SK-MEL-5 (cell line): ENCODE measurements around the gene ABCA4. TPM values are rescaled to one million over a fixed set of nuclear protein-coding genes. Genes with fewer than 3 reads are reported as not detected.

Experiments used
- DNase-seq: peaks from one replicate; pipeline ENCODE4 v3.0.0-alpha.2; 2016; ENCODE audit warnings: low read depth, low spot score
- in situ Hi-C: cut with HindIII; loops from 2 replicates; pipeline ENCODE4 v1.10.0; 2016; ENCODE audit warnings: low sequenced_read_pairs, high pct_unique_total_duplicates, low pct_unique_long_range_greater_than_20kb
- total RNA-seq: library from RNA; depleted of rRNA; stranded (reverse); fragments of >200 nt; shearing (Covaris generic); gene quantifications from 2 replicates; pipeline ENCODE4 v1.2.3, GENCODE V29; 2014

The ABCA4 gene
- total RNA-seq, 1 experiment from 2014 or later: not detected

GRCh38 chr1:94026619-94027380 is 94.1 kb downstream of the ABCA4 start:
- in situ Hi-C loops: no loop called here
- peak; percentile 21 for DNase-seq

- in situ Hi-C loops: no loop called here
- DNase-seq: peak; percentile 74
Observed at GRCh38 chr1:94025383-94026340, 95.3 kb downstream of the ABCA4 start.

GRCh38 chr1:94024104-94024792 is 96.7 kb downstream of the ABCA4 start:
- no peak for DNase-seq
- in situ Hi-C loops: no loop called here

DNA sequence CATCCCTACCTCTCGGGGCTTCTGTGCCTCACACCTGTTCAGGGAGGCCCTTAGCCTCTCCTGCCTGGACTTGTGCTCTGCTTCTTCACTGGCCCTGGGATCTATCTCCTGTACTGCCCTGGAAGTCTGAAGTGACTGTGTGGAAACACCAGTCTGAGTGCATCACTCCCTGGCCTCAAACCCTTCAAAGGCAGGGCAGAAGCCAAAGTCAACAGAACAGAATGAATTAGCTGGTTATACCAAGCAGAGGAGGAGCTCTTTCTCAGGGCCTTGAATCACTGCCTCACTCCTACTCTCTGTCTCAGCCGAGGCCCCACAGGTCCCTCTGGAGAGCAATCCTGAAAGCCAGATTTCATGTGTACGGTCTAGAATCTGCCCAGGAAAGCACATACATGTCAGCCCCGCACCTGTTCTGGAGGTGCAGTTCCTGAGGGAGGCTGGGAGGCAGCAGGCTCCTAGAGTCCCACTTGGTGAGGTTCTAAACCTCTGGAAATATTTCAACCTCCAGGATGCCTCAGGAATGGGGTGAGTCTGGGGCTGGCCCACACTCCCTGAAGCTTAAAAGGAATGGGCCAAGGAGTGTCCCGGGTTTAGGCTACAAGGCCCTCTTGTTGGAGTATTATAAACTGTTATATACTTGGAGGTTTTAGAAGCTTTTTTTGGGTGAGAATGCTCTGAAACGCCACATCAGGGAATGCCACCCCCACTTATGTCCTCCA is 98.3 kb downstream of the ABCA4 start:
- DNase-seq: no peak
- in situ Hi-C loops: no loop called here

- DNase-seq: no peak
- in situ Hi-C loops: no loop called here
Observed at GRCh38 chr1:94020764-94021579, 100.0 kb downstream of the ABCA4 start.

GRCh38 chr1:94019327-94019726 is 101.6 kb downstream of the ABCA4 start:
- in situ Hi-C loops: no loop called here
- DNase-seq: no peak

- in situ Hi-C loops: no loop called here
- DNase-seq: no peak
Observed at GRCh38 chr1:94017155-94017829, 103.7 kb downstream of the ABCA4 start.

- in situ Hi-C loops: no loop called here
- DNase-seq: no peak
Observed at GRCh38 chr1:94015489-94015817, 105.5 kb downstream of the ABCA4 start.

DNA sequence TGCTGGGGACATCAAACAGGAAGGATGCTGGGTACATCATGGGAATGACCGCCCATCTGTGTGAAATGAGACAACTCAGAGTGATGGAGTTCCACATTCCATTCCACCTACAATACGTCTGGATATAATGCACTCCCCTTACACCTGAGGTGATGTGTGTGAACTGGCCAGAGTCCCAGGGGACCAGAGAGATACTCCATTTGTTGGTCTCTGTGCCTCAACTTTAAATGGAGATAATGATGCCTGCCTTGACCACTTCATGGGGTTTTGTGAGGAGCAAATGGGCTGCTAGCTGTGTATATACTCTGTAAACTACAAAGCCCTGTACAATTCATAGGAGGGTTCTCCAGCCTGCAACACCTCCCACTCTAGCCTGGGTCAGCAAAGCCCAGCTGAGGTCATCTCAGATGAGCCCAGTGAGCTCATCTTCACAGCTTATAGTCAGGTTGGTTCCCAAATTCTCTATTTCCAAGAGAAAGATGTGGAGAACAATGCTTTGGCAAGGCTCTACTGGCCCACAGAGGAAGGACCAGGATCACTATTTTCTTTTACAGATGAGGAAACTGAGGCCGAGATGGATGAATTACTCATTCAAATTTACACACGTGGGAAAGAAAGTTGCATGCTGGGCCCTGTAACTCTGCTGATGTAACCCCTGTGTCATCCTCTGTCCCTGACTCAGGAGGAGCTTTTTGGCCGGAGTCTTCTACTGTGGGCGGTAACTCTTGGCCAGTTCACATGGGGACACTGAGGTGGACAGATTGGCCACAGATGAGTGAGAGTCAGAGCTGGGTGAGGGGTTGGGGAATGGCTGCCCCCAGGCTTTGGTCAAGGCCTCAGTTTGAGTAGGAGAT is 106.1 kb downstream of the ABCA4 start:
- DNase-seq: no peak

GRCh38 chr1:94014087-94014486 is 106.9 kb downstream of the ABCA4 start:
- in situ Hi-C loops: no loop called here
- DNase-seq: no peak

More for the DNA sequence above, 106.1 kb downstream of the ABCA4 start:
- in situ Hi-C loops: no loop called here

DNA sequence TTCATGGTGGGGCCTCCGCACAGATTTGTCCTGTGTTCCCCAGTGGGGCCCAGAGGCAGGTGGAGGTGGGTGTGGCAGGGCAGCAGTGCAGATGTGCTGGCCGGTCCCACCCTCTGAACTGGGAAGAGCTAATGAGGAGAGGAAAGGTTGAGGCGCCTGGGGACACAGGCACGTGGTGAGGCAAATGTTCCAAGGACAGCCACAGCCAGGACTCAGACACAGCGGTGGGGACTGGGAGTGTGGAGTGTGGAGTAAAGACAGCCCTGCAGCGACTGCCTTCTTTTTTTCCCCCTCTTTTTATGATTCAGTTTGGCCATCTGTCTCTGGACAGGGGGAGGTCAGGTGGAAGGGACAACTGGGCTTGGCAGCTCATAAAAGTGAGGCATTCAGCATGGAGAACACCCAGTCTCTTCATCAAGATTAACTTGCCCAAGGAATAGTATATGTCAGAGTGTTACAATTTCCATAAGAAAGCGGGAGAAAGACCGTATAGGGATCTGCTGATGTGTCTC is 107.5 kb downstream of the ABCA4 start:
- in situ Hi-C loops: no loop called here
- DNase-seq: no peak

DNA sequence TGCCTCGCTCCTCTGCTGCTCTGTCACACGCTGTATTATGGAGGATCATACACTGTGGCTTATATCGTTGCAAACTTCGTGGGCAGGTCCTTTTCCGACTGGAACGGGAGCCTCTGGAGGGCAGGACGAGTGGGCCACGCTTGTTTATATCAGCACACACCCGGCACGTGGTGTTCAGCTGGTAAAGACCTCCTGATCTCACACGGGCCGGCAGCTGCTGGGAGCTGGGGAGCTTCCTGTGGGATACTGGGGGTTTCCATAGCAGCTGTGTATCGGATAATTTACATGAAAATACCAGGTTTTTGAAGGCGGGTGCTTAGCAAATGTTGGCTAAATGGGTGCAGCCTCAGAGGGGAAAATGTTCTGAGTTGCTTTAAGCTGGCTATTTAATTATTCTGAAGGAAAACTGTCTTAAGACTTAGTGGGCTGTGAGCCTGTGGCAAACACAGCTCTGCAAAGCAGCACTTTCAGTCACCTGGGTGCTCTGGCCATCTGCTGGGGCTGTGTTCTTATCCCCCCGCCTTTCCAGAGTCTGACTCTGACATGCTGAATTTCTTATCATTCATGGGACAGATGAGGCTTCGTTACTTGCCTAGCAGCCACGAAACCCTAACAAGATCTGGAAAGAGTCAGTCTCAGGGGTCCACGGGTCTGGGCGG is 108.1 kb downstream of the ABCA4 start:
- in situ Hi-C loops: no loop called here
- no peak for DNase-seq

DNA sequence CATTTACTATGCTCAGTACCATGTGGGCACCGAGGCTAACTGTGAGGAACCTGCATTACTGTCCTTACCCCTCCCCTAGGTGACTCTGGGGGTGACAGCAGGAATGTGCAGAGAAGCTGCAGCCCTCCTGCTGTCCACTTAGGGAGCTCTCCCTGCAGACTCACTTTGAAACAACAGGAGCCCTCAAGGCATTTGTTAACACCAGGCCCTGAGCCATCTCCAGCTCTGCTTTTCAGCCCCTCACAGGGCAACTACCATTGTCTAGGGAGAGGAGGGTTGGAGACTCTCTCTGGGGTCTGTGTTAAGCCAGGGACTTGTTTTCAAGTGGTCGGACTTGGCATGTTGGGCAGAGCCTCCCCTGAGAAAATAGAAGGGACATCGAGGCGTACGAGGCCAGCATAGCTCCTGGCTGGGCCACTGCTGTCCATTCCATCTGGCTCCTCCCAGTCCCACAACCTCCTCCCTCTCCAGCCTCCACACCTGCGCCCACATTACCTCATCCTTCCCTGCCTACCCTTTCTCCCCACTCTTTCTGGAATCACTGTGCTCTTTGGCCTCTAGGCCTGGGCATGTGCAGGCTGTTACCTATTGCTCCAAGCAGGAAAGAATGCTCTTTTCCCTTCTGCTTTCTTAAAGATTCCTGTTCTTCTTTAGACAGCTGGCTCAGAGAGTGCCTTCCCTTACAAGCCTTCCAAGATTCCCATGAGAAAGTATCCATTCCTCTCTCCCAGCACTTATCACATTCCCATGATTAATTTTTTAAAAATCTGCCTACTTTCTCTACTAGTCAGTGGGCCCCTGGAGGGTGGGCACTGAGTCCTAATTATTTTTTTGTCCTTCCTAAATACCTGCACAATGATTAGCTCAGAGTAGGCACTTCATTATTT is 109.0 kb downstream of the ABCA4 start:
- no peak for DNase-seq
- in situ Hi-C loops: no loop called here

- no peak for DNase-seq
Observed at GRCh38 chr1:94011129-94011528, 109.8 kb downstream of the ABCA4 start.

More at GRCh38 chr1:94011129-94011528, 109.8 kb downstream of the ABCA4 start:
- in situ Hi-C loops: no loop called here
